Measurements from ENCODE around the gene GRM2. TPM values are rescaled to one million over a fixed set of nuclear protein-coding genes. Genes with fewer than 3 reads are reported as not detected.

GRM2 gene
- total and polyA plus RNA-seq, 2 donors, result 0.05 to 0.91 TPM

Other genes with a start within 250 kb of the GRM2 start
- gene DCAF1, start 207.1 kb upstream of the GRM2 start, total RNA-seq, result 16.7 TPM
- 11.0 TPM for gene DCAF1, start 207.1 kb upstream of the GRM2 start, polyA plus RNA-seq
- gene RAD54L2, start 168.3 kb upstream of the GRM2 start, total RNA-seq, result 8.8 TPM
- gene RAD54L2, start 168.3 kb upstream of the GRM2 start, polyA plus RNA-seq, result 3.8 TPM
- 38.4 TPM for gene TEX264, start 35.8 kb upstream of the GRM2 start, total RNA-seq
- 61.1 TPM for gene TEX264, start 35.8 kb upstream of the GRM2 start, polyA plus RNA-seq
- gene IQCF6, start 72.2 kb downstream of the GRM2 start, total RNA-seq, result not detected
- gene IQCF6, start 72.2 kb downstream of the GRM2 start, polyA plus RNA-seq, result not detected
- gene IQCF2, start 154.5 kb downstream of the GRM2 start, total RNA-seq, result not detected
- gene IQCF2, start 154.5 kb downstream of the GRM2 start, polyA plus RNA-seq, result not detected
- gene IQCF5, start 168.5 kb downstream of the GRM2 start, total RNA-seq, result not detected
- gene IQCF5, start 168.5 kb downstream of the GRM2 start, polyA plus RNA-seq, result not detected
- gene IQCF1, start 196.3 kb downstream of the GRM2 start, total RNA-seq, result not detected
- not detected for gene IQCF1, start 196.3 kb downstream of the GRM2 start, polyA plus RNA-seq
- 18.6 TPM for gene RRP9, start 234.8 kb downstream of the GRM2 start, total RNA-seq
- gene RRP9, start 234.8 kb downstream of the GRM2 start, polyA plus RNA-seq, result 16.9 TPM
- gene PARP3, start 235.3 kb downstream of the GRM2 start, total RNA-seq, result 8.0 TPM
- gene PARP3, start 235.3 kb downstream of the GRM2 start, polyA plus RNA-seq, result 11.2 TPM
- 0.05 TPM for gene GPR62, start 248.3 kb downstream of the GRM2 start, total RNA-seq
- 0.02 TPM for gene GPR62, start 248.3 kb downstream of the GRM2 start, polyA plus RNA-seq